AML-193 (cell line): ENCODE data around the gene COA6.
"Not testable (repeated sequence)": the region's sequence is repeated elsewhere in the genome, so short reads cannot be mapped to it uniquely, and the experiment has no call there.

ENCODE experiments used
- DNase-seq, 2 experiments: peaks; one replicate each; lab custom pipeline; 2025; lab: John Stamatoyannopoulos, UW

Gene COA6, protein sequence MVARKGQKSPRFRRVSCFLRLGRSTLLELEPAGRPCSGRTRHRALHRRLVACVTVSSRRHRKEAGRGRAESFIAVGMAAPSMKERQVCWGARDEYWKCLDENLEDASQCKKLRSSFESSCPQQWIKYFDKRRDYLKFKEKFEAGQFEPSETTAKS

DNA sequence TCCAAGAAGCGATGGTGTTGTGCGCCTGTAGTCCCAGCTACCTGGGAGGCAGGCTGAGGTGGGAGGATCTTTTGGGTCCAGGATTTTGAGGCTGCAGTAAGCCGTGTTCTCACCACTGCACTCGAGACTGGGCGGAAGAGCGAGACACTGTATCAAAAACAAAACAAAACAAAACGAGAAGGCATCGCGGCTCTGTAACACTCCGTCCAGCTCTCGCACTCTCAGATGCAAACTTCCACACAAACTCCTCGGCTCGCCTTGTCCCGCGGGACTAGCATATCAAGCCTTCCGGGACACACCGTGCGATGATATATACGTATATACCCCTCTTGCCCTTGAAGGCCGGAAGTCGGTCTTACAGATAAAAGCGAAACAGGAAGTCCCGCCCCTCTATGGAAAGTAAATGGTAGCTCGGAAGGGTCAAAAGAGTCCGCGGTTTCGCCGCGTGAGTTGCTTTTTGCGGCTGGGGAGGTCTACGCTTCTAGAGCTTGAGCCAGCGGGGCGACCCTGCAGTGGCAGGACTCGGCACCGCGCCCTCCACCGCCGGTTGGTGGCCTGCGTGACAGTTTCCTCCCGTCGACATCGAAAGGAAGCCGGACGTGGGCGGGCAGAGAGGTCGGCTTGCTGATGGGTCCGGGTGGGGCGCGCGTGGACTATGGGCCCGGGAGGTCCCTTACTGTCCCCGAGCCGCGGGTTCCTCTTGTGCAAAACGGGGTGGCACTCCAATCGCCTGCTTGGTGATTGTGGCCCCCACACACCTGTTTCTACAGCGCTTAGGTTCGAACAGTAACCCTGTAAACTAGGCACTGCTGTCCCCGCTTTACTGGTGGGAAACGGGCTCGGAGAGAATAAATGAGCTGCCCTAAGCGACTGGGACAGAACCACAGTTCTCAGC, at the start of gene COA6:
TSS of gene COA6 (plus strand) at position 393 of the 895 bp plus-strand sequence. CDS start at position 404, 11 bp downstream.
- DNase-seq = peak; percentile 88 to 92

DNA sequence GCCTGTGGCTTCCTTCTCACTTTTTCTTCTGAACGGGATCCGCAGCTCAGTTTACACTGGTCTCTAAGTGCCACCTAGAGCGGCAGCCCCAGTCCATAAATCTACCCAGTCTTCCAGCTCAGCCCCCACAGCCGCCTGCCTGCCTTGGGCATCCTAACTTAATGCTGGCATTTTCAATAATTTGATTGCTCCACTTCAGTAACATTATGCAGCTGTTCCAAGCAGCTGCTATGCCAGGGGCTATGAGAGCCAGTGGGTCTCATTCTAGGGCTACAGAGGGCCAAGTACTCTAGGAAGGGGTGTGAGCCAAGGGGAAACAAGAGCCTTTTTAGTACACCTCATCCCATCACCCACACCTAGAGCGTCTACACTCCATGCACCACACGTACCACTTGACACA, 48.4 kb upstream of the COA6 start:
- no peak for DNase-seq

DNA sequence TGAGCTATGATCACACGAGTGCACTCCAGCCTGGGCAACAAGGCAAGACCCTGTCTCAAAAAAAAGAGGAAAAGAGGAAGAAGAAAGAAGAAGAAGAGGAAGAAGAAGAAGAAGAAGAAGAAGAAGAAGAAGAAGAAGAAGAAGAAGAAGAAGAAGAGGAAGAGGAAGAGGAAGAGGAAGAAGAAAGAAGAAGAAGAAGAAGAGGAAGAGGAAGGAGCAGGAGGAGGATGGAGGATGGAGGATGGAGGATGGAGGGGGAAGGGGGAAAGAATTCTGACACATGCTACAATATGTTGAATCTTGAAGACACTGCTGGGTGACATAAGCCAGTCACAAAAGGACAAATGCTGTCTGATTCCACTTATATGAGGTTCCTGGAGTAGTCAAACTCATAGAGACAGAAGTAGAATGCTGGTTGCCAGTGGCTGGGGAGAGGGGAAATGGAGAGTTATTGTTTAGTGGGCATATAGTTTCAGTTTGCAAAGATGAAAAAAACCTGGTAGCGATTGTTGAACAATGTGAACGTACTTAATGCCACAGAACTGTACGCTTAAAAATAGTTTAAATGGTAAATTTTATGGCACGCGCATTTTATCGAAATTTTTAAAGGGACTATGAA, 47.3 kb upstream of the COA6 start:
- DNase-seq = no peak

DNA sequence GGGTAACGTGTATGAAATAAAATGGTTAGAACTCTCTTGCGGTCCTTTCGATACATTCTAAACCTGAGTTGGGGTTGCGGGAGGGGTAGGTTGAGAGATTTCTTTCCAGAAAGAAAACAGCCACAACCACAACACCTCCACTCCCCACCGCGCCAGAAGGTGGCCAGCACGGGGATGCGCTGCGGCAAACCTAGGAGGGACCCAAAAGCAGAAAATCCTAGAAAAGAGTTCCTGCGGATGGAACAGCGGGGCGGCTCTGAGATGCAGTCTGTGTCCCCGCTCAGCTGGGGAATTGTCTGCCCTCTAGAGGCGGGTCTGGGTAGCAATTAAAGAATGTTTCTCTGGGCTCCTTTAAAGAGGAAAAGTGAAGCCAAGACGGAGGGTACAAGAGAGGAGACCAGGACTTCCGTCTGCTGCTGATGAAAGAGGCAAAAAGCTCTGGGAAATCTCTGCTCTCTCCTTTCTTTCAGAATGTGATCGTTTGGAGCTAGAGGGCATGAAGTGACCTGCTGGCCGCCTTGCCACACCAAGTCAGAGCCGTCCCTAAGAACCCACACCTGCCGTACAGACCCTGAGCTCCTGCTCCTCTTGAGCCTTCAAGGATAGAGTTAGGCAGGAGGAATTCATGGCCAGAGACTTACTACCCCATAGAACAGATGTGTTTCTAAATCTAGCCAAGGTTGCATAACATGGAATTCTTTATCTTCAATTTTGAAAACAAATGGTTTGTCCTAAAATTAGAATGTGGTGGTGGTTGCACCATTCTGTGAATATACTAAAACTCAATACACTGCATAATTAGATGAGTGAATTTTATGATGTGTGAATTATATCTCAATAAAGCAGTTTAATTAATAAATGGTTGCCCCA, 46.5 kb upstream of the COA6 start:
- peak; percentile 31 to 32 for DNase-seq

DNA sequence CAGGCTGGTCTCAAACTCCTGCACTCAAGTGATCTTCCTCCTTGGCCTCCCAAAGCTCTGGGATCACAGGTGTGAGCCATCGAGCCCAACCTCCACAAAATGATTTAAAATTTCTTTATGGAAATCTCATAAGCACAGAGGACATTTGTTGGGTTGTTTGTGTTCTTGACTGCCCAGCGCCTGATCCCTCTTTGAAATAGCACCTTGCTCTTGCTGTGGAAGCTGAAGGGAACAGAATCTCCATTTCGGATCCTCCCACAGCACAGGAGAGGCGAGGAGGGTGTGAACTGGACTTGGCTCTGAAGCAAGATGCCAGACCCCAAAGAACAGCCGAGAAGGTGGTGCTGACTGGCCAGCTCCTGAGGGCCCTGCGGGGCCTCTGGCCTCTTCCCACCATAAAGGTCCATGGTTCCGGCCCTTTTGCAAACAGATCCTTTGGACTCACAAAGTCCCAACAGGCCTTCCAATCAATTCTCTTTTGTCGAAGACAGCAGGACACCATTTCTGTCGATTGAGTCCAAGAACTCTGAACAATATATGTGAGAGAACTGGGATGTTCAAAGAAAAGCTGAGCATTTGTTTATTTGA, 45.6 kb upstream of the COA6 start:
- no peak for DNase-seq

DNA sequence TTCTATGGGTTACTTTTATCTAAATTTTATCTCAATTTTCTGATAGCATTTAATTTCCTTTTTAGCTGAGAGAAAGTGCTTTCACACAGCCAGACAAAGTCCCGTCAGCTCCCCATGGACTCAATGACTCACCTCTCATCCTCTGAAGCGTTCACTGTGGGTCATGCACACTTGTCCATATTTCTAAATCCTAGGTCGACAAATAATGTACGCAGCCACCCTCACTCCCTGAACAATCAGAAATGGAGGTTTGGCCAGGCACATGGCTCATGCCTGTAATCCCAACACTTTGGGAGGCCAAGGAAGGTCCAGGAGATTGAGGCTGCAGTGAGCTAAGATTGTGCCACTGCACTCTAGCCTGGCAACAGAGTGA, 42.4 kb upstream of the COA6 start:
- no peak for DNase-seq

DNA sequence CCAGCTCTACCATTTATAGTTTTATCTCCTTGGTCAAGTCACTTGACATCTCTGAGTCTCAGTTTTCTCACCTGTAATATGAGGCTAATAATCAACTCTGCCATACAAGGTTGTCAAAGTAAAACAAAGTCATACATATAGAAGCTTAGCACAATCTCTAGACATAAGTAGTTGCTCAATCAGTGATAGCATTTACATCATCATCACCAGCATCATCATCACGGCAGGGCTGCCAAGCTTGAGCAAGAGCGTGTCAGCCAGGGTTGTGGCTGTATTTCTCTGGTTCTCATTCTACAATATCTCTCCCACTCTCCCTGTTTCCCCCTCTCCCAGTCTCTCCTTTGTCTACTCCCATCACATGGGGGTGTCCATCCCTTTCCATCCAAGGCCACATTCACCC, 41.7 kb upstream of the COA6 start:
- DNase-seq = peak; percentile 30 to 47

DNA sequence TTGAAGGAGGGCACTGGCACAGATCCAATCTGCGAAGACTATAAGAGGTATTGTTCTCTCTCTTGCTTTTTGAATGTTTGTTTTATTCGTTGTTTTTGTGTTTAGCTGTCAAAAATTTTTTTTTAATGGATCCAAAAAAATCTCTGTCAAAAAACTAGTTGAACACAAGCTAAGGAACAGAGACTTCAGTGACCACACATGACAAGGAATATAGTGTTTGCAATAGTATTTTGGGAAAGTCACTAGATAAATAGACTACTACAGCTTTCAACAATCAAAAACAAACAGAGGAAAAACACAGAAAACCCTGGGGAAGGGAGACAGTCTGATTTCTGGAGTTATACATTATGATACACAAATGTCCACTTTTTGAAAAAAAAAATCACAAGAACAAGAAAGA, 36.9 kb upstream of the COA6 start:
- DNase-seq = no peak

DNA sequence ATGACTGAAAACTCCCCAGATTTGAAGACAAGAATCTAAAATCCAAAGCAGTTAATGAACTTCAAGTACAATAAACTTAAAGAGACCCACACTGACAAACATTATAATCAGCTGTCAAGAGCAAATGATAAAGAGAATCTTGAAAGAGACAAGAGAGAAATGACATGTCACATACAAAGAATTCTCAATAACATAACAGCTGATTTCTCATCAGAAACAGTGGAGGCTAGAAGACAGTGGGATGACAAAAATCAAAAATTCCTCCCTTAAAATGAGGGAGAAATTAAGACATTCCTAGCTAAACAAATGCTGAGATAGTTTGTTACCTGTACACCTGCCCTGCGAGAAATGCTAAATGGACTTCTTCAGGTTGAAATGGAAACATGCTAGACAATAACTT, 36.0 kb upstream of the COA6 start:
- DNase-seq = no peak

DNA sequence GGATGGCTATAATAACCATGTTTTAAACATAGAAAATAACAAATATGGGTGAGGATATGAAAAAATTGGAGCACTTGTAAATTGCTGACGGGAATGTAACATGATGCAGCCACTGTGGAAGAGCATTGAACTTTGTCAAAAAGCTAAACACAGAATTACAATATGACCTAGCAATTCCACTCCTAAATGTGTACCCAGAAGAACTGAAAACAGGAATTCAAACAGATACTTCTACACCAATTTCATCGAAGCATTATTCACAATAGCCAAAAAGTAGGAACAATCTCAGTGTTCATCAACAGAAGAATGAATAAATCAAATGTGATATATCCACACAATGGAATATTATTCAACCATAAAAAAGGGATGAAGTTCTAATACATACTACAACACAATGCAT, 32.7 kb upstream of the COA6 start:
- no peak for DNase-seq

DNA sequence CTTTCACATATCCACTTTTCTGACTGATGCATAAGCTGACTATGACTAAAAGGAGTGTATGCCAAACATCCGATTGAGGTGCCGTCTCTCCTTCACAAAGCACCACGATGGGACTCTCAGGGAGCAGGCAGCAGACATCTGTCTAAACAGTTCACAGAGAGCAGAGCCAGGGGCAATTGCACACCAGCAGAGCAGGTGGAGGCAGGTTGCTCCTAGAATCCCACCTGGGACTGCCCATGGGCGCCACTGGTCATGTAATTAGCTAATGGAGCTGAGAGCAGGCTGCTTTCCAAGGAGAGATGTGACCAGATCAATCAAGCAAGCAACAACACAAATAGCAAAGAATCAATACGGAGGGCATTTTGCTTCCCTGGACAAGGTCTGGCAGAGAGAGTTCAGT, 30.5 kb upstream of the COA6 start:
- DNase-seq = no peak

DNA sequence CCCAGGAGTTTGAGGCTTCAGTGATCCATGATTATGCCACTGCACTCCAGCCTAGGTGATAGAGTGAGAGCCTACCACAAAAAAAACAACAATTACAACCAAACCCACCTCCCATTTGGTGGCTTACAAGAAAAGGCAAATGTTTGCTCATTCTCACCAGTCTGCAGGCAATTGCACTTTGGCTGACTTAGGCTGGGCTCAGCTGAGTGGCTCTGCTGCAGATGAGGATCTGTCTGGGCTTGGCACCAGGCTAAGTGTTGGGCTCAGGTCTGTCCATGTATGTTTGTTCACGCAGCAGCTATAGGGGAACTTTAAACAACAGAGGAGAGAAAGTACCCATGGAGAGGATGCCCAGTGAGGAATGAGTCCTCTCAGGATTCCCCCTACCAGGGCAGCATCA, 28.0 kb upstream of the COA6 start:
- DNase-seq = no peak

DNA sequence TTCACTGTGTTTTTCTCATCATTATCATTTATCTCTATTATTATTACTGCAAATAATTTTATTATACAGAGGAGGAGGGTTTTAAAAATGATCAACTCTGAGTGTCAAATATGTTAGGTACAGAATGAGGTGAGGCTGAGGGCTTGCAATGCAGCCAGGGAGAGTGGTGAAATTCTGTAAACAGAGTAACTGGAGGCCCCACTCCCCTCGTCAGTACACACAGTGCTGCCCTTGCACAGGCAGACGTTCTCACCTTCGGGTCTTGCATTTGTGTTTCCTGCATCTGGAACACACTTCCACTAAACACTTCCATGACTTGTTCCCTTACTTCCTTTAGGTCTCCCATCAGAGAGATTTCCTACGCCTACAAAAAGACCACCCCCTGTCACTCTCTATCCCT, 24.3 kb upstream of the COA6 start:
- no peak for DNase-seq

DNA sequence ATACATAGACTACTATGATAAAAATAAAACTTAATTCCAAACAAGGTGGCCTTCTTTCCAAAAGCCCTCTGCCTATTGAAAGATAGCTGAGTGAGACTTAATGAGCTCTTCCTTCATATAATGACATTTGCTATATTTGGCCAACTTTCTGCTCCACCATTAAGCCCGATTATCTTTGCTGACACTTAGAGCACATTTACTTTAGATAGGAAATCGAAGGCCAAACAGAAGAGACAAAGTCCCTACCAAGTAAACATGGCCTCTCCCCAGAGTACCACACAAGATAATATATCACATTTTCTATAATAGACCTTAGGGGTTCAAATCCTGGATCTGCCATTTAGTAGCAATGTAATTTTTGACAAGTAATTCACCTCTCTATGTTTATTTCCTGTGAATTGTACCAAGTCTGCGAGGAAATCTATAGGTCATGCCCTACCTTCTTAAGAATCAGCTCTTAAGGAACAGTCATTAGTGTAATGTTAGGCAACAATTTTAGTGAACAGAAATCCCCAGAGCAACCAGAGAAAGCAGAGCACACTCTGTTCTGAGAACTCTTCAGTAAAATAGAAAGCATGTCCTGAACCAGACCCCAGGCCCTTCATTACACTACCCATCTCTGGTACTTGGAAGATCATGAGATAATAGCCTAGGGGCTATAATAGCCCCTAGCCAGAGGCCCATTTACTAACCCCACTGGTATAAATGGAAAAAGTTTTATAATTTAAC, 17.3 kb upstream of the COA6 start:
- DNase-seq = no peak

DNA sequence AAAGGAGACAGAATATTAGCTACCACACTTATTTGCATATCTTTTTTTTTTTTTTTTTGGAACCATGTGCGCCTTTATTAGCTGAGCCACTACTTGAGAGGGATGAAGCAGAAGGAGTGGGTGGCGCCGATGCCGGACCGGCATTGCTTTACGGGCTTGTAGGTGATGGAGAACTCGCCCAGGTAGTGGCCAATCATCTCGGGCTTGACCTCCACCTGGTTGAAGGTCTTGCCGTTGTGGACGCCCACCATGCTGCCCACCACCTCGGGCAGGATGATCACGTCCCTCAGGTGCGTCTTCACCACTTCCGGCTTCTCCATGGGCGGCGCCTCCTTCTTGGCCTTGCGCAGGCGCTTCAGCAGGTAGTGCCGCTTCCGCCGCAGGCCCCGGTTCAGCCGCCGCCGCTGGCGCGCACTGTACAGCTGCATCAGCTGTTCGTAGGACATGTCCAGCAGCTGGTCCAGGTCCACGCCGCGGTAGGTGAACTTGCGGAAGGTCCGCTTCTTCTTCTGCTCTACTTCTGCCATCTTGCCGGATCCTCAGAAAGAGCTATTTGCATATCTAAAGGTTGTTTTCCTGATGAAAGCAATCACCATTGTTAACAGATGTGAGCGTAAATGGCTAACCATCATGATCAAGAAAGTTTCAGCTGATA, 16.5 kb upstream of the COA6 start:
- not testable (repeated sequence) for DNase-seq

DNA sequence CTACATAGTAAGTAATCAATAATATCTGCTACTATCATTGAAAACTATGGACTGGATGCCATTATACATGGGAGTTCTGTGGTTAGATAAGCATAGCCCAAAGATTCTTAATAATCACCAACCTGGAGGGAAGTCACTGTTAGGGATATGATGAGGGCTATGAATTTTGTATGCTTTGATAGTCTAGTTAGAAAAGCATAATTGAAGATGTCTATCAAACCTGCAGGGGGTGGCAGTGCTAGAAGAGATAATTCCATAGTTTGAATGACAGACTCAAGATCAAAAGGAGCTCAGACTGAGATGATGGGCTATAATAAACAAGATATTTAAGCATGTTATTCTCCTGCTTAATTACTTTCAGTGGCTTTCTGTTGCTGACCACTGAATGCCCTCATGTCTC, 15.4 kb upstream of the COA6 start:
- DNase-seq = no peak

DNA sequence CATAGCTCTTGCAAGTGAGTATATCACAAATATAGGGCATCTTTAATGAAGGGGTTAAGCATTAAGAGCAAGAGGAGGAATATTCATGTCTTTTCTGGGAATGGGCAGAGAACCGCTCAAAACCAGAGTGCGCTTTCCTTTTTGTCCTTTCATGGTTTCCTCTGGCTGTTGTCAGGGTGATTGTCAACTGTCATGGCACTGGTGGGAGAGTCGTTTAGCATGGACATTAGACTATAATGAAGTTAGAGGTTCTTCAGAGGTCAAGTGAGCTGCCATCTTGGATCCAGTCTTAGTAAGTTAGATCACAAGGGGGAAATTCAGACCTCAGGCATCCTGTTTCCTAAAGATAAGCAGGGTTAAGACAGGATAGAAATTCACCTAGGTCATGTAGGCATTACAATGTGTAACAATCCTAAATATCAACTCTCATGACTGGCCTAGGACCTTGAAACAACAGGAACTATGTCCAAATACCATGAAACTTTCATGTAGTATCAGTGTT, 12.1 kb upstream of the COA6 start:
- no peak for DNase-seq

DNA sequence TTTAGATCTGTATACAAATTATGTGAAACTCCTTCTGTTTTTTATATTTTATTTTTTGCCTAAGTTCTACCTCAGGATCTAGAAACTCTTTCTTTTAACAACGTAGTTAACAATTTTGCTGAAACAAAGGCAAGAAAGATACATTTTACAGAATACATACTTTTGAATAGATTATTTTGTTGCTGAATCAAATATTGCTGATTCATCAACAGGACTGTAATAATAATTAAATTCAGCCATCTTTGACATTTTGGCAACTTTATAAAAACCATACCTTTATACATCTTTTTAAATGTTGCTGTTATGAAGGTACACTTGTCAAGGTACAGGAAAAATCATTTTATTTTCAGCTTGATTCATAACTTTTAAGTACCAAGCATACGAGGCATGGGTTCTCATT, 10.7 kb upstream of the COA6 start:
- DNase-seq = no peak

DNA sequence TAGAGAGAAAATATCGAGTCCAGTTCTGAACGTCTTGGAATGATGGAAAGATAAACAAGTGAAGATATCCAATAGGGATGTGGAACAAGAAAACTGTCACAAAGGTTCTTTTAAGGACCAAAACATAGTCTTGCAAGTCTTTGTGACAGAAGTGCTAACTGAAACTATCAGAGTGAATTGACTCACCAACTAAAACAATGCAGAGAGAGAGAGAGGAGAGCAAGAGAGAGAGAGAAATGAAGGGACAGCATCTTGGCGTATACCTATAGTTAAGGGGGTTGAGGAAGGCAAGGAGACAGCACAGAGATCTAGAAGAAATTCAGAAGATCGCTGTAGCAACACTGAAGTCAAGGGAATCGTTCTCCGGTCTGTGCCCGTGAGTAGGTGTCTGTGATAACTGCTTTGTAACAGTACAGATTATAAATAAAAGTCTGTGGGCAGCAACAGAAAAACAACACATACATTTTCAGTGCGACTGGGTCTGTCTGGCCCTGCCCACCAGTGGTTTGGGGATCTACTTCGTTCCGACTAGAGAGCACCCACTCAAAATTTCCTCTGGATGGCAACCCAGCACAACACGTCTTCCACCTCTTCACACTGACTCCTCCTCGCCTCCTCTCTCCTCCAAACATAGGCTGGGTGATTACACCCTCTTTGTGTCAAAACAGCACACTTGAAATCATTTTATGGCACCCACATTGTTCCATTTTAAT, 4.8 kb upstream of the COA6 start:
- DNase-seq = no peak

DNA sequence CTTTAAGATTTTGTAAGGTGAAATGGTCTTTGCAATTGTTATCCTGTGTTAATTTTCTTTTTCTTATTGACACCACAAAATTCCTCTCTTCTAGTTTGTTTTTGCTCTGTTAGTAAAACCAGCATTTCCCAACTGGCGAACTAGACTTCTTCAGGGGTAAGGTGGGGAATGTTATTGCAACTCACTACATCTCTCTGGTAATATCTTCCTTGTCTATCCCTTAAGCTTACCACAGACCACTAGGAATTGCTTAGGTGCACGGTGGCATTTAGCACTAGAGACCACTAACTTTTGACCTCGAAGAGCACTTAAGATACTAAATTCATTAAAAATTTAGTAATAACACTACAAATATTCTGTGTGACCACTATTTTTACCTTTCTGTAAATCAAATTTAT, 4.2 kb upstream of the COA6 start:
- DNase-seq = no peak
